VCaP (cell line): ENCODE data around the gene ZDHHC6.

ENCODE experiments used
- H3K27ac ChIP-seq: fragments of 450-650 bp; 2 replicates; pipeline ENCODE4 v1.5.1; 2017
- TF ChIP-seq, protein P1 (sequence below): fragments of 450-650 bp; conservative IDR thresholded peaks from 2 replicates; pipeline ENCODE4 v1.5.1; 2017; ENCODE audit warnings: mild to moderate bottlenecking, moderate library complexity

ZDHHC6 gene

DNA sequence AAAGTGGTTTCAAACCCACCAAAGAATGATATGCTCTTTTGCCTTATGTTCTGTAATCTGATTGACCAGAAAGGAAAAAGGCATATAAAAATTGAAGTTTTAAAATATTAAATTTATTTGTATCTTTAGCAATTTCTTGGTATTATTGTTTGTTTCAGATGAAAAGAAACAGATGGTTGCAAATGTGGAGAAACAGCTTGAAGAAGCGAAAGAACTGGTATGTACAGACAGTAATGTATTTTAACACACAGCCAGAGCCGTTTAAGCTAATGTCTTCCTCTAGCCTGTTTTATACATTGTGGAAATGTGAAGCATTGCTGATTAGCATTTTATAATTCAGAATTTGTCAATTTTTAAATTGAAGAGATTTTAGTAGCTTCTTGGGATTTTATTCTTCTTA lies 13.7 kb upstream of the ZDHHC6 start:
- H3K27ac ChIP-seq: no peak overlapping the region
- TF ChIP-seq, protein P1, sequence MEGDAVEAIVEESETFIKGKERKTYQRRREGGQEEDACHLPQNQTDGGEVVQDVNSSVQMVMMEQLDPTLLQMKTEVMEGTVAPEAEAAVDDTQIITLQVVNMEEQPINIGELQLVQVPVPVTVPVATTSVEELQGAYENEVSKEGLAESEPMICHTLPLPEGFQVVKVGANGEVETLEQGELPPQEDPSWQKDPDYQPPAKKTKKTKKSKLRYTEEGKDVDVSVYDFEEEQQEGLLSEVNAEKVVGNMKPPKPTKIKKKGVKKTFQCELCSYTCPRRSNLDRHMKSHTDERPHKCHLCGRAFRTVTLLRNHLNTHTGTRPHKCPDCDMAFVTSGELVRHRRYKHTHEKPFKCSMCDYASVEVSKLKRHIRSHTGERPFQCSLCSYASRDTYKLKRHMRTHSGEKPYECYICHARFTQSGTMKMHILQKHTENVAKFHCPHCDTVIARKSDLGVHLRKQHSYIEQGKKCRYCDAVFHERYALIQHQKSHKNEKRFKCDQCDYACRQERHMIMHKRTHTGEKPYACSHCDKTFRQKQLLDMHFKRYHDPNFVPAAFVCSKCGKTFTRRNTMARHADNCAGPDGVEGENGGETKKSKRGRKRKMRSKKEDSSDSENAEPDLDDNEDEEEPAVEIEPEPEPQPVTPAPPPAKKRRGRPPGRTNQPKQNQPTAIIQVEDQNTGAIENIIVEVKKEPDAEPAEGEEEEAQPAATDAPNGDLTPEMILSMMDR: no peak

DNA sequence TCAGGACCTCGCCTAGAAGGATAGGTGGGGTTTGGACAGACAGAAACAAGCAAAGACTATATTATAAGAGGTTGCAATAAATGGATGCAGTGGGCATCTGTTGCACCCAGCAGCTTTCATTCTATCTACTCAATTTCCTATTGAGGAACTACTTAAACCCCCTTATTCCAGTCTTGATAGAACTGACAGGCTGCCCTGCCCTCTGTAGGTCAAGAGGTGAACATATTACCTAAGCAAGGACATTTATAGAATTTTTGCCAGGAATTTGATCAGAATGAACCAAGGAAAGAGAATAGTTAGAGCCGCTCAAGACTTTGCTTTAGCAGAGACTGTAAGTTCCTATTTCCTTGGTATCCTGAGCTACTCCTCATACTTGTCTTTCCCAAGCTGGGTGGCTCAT lies 9.8 kb upstream of the ZDHHC6 start:
- TF ChIP-seq, protein P1: peak; percentile 21; the same call in 1 of the 2 replicates

DNA sequence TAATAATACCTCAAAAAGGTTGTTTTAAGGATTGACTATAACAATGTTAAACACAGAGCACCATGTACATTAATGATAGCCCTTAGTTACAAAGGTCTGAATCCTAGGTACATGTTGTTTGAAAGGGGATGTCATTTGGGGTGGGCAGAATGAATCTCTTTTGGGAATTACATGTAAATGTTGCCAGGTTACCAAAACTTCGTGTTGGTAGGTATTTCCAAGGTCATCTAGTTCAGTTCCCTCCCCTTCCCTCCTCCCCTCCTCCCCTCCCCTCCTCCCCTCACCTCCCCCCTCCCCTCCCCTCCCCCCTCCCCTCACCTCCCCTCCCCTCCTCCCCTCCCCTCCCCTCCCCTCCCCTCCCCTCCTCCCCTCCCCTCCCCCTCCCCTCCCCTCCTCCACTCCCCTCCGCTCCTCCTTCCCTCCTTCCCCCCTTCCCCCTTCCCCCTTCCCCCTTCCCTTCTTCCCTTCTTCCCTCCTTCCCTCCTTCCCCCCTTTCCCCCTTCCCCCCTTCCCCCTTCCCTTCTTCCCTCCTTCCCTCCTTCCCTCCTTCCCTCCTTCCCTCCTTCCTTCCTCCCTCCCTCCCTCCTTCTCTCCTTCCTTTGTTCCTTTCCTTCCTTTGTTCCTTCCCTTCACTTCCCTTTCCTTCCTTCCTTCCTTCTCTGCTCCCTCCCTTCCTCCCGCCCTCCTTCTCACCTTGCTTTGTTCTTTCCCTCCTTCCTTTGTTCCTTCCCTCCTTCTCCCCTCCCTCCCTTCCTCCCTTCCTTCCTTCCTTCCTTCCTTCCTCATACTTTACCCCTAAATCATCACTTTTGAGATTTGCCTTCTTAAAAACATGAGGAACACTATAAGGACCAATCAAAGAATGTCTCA lies 8.4 kb upstream of the ZDHHC6 start:
- TF ChIP-seq, protein P1: no peak
- H3K27ac ChIP-seq: no peak overlapping the region

More for the DNA sequence above, 9.8 kb upstream of the ZDHHC6 start:
- no peak overlapping the region for H3K27ac ChIP-seq

DNA sequence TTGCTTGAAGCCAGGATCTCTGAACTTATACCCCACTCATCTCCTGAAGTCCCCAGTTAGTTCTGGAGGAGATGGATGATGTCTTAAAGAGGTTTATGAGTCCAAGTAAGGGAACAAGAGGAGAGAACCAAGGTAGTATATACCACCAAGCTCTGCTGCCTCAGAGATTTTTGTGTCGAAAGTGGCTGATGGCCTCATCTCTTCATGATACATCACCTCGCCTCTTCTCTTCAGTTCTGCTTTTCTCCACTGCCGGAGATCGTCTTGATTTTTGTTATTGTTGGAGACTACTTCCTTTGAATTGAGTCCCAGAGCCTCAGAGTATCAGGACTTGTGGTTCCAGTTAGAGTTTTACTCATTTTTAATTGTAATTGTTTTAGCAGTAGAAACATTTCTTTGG lies 2.2 kb upstream of the ZDHHC6 start:
- no peak overlapping the region for H3K27ac ChIP-seq
- TF ChIP-seq, protein P1: no peak

DNA sequence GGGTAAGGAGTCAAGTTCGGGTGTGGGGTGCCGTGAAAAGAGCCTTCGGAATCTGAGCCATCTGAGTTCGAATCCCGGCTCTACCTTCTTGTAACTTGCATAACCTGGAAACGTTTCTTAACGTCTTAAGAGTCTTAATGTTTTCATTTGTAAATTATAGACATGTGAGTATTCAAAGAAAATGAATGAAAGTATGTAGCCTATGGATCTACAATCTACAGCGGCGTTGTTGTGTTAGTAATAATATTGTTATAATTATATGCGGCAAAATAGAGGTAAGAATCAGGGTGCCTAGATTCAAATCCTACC lies 860 bp upstream of the ZDHHC6 start:
- H3K27ac ChIP-seq: peak overlapping the region; percentile 85
- TF ChIP-seq, protein P1: no peak

DNA sequence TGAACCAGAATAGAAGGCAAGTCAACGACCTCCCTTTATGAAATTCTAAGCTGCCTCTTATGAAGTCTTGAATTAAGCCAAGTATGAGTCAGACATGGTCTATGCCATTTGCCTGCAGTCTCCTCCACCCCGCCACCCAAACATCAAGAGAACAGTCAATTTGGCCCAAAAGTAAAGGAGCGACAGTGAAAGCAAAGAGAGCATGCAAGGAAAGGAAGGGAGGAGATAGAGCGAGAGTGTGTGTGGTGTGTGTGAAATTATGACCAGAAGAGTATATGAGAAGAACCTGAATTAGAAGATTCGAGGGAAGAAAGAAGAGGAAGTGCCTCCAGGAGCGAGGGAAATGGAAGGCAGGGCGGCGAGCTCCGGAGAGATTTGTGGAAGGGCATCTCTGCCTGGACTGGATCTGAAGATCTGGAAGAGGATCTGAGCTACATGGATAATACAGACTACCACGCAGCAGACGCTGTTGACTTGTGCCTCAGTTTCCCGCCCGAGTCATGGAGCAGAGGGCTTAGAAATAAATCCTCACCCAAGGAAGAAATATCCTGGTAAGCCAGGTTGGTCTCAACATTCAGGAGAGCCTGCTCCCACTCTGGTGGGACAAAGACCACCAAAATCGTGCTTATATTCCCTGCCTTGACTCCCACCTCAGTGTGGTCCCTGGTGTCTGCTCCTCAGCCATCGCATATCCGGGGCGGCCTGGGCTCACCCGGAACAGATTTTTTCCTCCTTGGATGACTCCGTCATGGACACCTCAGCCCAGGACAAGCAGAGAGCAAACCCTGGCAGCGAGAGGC lies 459 bp downstream of the ZDHHC6 start:
- H3K27ac ChIP-seq: peak overlapping the region; percentile 85
- TF ChIP-seq, protein P1: no peak

DNA sequence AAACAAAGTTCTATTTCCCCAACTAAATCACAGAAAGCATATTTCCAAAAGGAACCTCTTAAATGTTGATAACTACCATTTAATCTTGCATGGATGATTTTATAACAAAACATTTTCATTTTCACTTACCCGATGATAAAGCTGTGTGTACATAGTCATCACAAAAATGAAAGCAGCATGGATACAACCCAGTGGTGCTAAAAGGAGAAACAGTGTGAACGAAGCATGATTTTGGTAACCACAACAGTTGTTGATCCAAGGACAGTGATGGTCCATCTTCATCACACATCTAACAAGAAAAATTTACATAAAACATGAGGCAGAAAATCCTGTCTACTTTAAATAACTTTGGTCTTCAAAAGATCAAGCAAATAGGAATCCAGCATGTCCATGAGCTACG lies 4.7 kb downstream of the ZDHHC6 start:
- TF ChIP-seq, protein P1: no peak

More for the DNA sequence above, 4.7 kb downstream of the ZDHHC6 start:
- H3K27ac ChIP-seq: peak overlapping the region; percentile 26
